Hematopoietic multipotent progenitor cell treated with erythropoietin and hydrocortisone succinate and interleukin-3 and kit ligand, for 17 days (in vitro differentiated cells): ENCODE measurements around the gene OR10D3.
"Not testable (repeated sequence)": the region's sequence is repeated elsewhere in the genome, so short reads cannot be mapped to it uniquely, and the experiment has no call there.

Experiments
- DNase-seq: peaks from one replicate; pipeline ENCODE4 v3.0.0-alpha.2; 2015; ENCODE audit warnings: low spot score

Gene OR10D3

DNA sequence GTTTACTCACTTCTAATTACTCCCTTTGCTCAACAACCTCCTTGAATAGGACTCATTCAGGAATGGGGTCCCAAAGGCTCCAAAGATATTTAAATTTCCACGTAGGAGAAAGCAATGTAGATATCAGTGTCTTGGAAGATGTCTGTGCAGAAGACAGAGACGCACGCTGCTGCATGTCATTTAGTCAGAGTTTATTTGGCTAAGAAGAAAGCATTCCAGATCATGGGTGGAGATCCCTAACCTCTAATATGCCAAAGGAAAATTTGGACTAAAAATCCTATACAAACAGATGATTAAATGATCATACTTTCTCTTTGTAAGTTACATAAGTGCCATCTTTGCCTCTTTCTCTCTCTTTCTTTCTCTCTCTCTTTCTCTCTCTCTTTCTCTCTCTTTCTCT is at the start of gene OR10D3:
Gene OR10D3 (plus strand): TSS at position 278 of the 400 bp plus-strand sequence. CDS start 1,925 bp downstream, outside the sequence.
- no peak for DNase-seq

- no peak for DNase-seq
Observed at GRCh38 chr11:124143034-124143433, 40.1 kb upstream of the OR10D3 start.

GRCh38 chr11:124147951-124148350 is 35.2 kb upstream of the OR10D3 start:
- DNase-seq, result no peak

GRCh38 chr11:124150684-124151083 is 32.5 kb upstream of the OR10D3 start:
- DNase-seq, result no peak

DNA sequence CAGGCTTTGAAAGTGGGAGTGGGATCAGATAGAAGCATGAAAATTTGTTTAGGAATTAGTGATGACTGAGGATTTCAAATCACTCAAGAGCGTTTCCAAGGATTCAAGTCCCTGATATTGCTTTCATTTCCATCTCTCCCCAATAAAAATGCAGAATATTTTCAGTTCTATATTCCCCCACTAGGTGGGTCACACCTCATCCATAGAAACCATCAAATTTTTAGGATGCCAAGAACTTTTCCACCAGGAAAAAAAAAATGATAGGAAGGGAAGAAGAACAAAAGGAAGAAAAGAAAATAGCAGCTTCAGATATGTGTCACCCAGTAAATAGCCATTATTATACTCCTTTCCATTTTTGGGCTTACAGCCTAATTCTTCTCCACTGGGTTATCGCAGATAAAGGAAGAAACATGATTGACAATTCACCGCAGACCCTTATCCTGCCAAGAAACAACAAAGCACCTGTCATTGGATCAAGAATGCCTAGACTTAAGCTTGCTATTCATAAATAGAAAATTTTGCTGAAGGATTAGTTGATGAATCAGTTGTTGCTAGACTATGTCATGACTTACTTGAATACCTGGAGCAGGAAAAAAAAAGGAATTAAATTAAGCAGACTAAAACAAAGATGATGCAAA is 30.3 kb upstream of the OR10D3 start:
- DNase-seq, result no peak

GRCh38 chr11:124153821-124154220 is 29.3 kb upstream of the OR10D3 start:
- no peak for DNase-seq

DNA sequence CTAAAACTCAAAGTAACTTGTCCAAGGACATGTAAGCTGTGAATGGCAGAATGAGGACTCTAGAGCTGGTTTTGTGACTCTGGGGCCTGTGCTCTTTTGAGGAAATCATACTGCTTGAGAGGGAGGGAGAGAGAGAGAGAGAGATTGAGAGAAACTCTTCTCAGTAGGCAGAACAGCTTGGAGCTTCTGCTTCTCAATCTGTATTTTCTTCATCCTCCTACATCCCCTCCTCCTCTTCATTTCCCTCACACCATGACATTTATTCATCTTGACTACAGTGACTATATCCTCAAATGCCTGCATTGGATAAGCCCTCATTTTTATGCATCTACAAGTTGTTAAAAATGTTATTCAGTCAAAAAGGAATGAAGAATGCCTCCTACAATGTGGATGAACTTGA is 23.7 kb upstream of the OR10D3 start:
- DNase-seq, result no peak

- no peak for DNase-seq
Observed at GRCh38 chr11:124160986-124161385, 22.2 kb upstream of the OR10D3 start.

GRCh38 chr11:124167826-124168231 is 15.3 kb upstream of the OR10D3 start:
- DNase-seq, result no peak

DNA sequence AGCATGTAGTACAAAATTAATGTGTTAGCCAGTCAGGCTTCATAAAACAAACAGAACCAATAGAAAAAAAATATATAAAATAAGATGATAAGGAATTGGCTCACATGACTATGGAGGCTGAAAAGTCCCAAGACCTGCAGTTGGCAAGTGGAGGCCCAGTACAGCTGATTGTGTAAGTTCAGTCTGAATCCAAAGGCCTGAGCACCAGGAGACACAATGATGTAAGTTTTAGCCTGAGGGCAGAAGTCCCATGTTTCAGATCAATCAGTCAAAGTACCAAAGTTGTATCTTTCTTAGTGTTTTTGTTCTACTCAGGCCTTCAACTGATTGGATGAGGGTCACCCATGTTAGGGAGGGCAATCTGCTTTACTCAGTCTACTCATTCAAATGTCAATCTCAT is 14.3 kb upstream of the OR10D3 start:
- DNase-seq, result no peak

DNA sequence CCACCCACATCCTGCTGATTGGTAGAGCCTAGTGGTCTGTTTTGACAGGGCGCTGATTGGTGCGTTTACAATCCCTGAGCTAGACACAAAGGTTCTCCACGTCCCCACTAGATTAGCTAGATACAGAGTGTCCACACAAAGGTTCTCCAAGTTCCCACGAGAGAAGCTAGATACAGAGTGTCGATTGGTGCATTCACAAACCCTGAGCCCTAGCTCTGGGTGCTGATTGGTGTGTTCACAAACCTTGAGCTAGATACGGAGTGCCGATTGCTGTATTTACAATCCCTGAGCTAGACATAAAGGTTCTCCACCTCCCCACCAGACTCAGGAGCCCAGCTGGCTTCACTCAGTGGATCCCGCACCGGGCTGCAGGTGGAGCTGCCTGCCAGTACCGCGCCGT is 12.8 kb upstream of the OR10D3 start:
- DNase-seq, result not testable (repeated sequence)

- DNase-seq, result no peak
Observed at GRCh38 chr11:124170801-124171586, 12.2 kb upstream of the OR10D3 start.

- no peak for DNase-seq
Observed at GRCh38 chr11:124172101-124172500, 11.0 kb upstream of the OR10D3 start.

GRCh38 chr11:124172599-124172998 is 10.5 kb upstream of the OR10D3 start:
- DNase-seq, result no peak

- no peak for DNase-seq
Observed at GRCh38 chr11:124174001-124174583, 9.1 kb upstream of the OR10D3 start.

GRCh38 chr11:124176925-124177715 is 6.0 kb upstream of the OR10D3 start:
- DNase-seq, result no peak

DNA sequence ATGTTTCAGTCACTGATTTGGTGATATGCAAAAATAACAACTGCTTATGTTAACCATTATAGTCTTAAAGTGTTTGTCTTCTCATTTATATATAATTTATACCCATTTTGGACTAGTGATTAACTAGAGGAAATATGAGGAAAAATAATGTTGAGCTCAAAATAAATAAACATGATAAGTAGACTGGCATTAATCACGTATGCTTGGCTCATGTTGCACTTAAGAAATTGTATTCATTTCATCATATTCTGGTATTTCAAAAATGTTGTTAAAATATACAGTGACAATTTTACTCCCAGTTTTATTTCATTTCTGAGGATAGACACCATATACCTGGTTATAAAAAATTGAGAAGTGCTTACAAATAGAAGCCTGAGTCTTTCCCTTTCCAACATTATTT is 3.8 kb upstream of the OR10D3 start:
- DNase-seq, result no peak

- no peak for DNase-seq
Observed at GRCh38 chr11:124190298-124191139, 7.4 kb downstream of the OR10D3 start.

GRCh38 chr11:124193221-124194010 is 10.3 kb downstream of the OR10D3 start:
- DNase-seq, result no peak

- no peak for DNase-seq
Observed at GRCh38 chr11:124194293-124195188, 11.4 kb downstream of the OR10D3 start.
